22Rv1 (cell line): ENCODE results near the gene PDE1A.

Source experiments
- ZFX ChIP-seq: fragments of 450-650 bp; IDR thresholded peaks from 2 replicates; pipeline ENCODE4 v1.6.1; 2017; ENCODE audit warnings: antibody characterized with exemption, borderline replicate concordance
- TF ChIP-seq, protein P1 (sequence below): fragments of 450-650 bp; IDR thresholded peaks from 2 replicates; pipeline ENCODE4 v1.5.1; 2017; ENCODE audit warnings: mild to moderate bottlenecking

DNA sequence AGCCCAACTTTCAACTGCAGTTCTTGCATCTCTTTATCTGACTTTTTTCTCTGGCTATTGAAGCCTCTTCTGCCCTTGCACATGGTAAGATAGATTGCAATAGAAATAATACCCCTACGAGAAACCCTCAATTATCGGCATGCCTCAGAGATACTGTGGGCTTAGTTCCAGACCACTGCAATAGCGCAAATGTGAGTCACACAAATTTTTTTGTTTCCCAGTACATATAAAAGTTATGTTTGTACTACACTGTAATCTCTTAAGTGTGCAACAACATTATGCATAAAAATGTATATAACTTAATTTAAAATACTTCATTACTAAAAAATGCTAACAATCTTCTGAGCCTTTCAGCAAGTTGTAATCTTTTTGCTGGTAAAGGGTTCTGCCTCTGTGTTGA is 124.7 kb downstream of the PDE1A start:
- TF ChIP-seq, protein P1, sequence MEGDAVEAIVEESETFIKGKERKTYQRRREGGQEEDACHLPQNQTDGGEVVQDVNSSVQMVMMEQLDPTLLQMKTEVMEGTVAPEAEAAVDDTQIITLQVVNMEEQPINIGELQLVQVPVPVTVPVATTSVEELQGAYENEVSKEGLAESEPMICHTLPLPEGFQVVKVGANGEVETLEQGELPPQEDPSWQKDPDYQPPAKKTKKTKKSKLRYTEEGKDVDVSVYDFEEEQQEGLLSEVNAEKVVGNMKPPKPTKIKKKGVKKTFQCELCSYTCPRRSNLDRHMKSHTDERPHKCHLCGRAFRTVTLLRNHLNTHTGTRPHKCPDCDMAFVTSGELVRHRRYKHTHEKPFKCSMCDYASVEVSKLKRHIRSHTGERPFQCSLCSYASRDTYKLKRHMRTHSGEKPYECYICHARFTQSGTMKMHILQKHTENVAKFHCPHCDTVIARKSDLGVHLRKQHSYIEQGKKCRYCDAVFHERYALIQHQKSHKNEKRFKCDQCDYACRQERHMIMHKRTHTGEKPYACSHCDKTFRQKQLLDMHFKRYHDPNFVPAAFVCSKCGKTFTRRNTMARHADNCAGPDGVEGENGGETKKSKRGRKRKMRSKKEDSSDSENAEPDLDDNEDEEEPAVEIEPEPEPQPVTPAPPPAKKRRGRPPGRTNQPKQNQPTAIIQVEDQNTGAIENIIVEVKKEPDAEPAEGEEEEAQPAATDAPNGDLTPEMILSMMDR: no peak
- TF ChIP-seq ZFX: no peak
